Small intestine (tissue), 7 donors: ENCODE measurements around the gene PDE3A. TPM values are rescaled to one million over a fixed set of nuclear protein-coding genes. Genes with fewer than 3 reads are reported as not detected.

Experiments used
- DNase-seq, 2 donors: peaks; one replicate each; pipeline versions ENCODE4 v3.0.0 to v3.0.0-alpha.2; 2013
- FAIRE-seq: peaks from 2 replicates; lab custom pipeline; 2012; peaks lifted over from hg19 to GRCh38; lab: Jason Lieb, UNC
- H3K27ac ChIP-seq, 3 donors: one replicate each; pipeline ENCODE4 v1.5.1; 2013; ENCODE audit warnings: low read length in 2 of 3, mild to moderate bottlenecking in 2 of 3, control low read depth in 1 of 3, inconsistent platforms in 1 of 3, low read depth in 1 of 3, moderate library complexity in 1 of 3
- H3K27me3 ChIP-seq, 3 donors: one replicate each; pipeline ENCODE4 v1.6.1; 2013; ENCODE audit warnings: low read length in 3 of 3, inconsistent platforms in 1 of 3; ENCODE audit not compliant: control insufficient read depth in 3 of 3, insufficient read depth in 3 of 3
- H3K36me3 ChIP-seq, 3 donors: one replicate each; pipeline ENCODE4 v1.6.1; 2013; ENCODE audit warnings: low read length in 3 of 3, inconsistent platforms in 1 of 3, low read depth in 1 of 3, mild to moderate bottlenecking in 1 of 3, moderate library complexity in 1 of 3; ENCODE audit not compliant: control insufficient read depth in 3 of 3, insufficient read depth in 2 of 3
- H3K4me1 ChIP-seq, 3 donors: one replicate each; pipeline ENCODE4 v1.6.1; 2013; ENCODE audit warnings: low read length in 2 of 3, inconsistent platforms in 1 of 3, low read depth in 1 of 3, mild to moderate bottlenecking in 1 of 3, moderate library complexity in 1 of 3; ENCODE audit not compliant: control insufficient read depth in 3 of 3, insufficient read depth in 2 of 3
- H3K4me3 ChIP-seq, 3 donors: one replicate each; pipeline ENCODE4 v1.5.1; 2013; ENCODE audit warnings: low read length in 3 of 3, control low read depth in 1 of 3, inconsistent platforms in 1 of 3, low read depth in 1 of 3, mild to moderate bottlenecking in 1 of 3, moderate library complexity in 1 of 3
- H3K9me3 ChIP-seq, 2 donors: one replicate each; pipeline ENCODE4 v1.6.1; 2013; ENCODE audit warnings: low read depth in 1 of 2, low read length in 1 of 2; ENCODE audit not compliant: control insufficient read depth in 2 of 2, insufficient read depth in 1 of 2
- WGBS, 3 donors: extraction: QIAGEN DNeasy Blood & Tissue Kit; methylation state at CpG; one replicate each; pipeline ENCODE4 v1.1.7; 2013; 5-methylcytosine and 5-hydroxymethylcytosine counted together
- polyA plus RNA-seq, 4 donors: library from polyadenylated mRNA; stranded (reverse) in 3 of 4; unstranded in 1 of 4; fragments of 200-250 nt in 3 of 4; fragments of 120-200 nt in 1 of 4; gene quantifications; one replicate each; pipeline versions ENCODE4 v1.2.1 to v1.2.3, GENCODE V29; 2013
- donor health status: healthy with polysubstance abuse.
- donor health status: control.
- donor health status: control.
- donor health status: Bipolar disorder and iron deficiency.
- donor health status: healthy.

Gene PDE3A
- polyA plus RNA-seq, 4 donors: 2.4 to 79.4 (median 6.6) TPM

DNA sequence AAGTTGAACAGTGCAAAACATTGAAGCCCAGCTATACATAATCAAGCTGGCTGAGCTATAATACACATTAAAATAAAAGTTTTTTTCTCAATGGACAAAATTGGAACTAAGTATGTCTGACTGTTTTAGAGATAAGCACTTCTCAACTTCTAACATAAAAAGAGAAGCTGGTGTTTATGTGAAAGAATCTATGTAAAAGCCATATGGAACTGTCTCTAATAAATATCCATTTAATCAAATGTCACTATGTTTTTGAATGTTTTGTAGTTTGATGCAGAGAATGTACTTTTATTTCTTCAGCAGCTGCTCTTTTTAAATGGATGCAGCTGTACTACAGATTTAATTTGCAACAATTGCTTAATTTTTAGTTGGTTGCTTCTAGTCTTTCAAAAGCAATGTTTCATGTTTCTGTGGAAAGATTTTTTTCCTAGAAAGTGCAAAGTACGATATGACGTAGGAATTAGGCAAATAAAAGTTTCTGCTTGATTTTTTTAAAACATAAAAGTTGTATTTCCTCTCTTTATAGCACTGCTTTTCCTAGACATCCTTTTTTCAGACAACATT, 114.2 kb downstream of the PDE3A start:
- H3K27ac ChIP-seq: no peak overlapping the region
- H3K9me3 ChIP-seq: no peaks in the 10 kb centered on the region
- H3K4me3 ChIP-seq: no peak overlapping the region
- no peaks in the 10 kb centered on the region for H3K4me1 ChIP-seq
- peaks cover 0 to 5% (median 0%) of the 10 kb centered on the region in 3 donors for H3K36me3 ChIP-seq
- peak in 1 of 2 donors; percentile 50 for DNase-seq
- no peak for FAIRE-seq
- no peaks in the 10 kb centered on the region for H3K27me3 ChIP-seq
- 24 to 55% (median 52%) methylated on average over 2 of the region's 2 CpGs for WGBS, 3 donors

DNA sequence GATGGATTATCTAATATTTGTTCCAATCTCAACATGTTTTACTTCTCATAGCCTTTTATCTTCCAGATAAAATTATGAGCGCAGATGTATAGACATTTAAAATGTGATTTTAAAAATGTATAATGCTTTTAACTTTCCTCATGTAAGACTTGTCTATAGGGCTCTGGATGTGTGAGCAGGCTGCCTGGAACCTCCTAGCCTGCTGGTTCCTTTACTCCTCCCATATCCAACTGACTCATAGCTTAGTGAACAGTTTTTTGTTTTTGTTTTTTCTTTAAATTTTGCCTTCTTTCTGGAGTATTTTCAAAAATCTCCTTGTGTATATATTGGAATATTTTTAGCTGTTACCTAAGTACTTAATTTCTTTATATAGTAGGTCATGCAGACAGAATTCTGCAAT, 115.4 kb downstream of the PDE3A start:
- 81 to 88% (median 87%) methylated on average over 1 of the region's 1 CpG for WGBS, 3 donors
- peaks cover 0 to 8% (median 0%) of the 10 kb centered on the region in 3 donors for H3K36me3 ChIP-seq
- H3K27me3 ChIP-seq: no peaks in the 10 kb centered on the region
- FAIRE-seq (no peak), DNase-seq (no peak)
- no peak overlapping the region for H3K27ac ChIP-seq
- H3K4me1 ChIP-seq: no peaks in the 10 kb centered on the region
- no peaks in the 10 kb centered on the region for H3K9me3 ChIP-seq
- no peak overlapping the region for H3K4me3 ChIP-seq

DNA sequence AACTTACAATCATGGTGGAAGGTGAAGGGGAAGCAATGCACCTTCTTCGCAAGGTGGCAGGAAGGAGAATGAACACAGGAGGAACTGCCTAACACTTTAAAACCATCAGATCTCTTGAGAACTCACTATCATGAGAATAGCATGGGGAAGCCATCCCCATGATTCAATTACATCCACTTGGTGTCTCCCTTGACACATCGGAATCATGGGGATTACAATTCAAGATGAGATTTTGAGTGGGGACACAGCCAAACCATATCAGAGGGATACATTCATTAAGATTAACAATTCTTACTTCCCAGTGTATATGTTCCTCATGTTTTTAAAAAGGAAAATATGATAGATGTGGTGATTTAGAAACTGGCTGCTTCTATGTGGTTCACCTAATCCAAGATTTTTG, 117.9 kb downstream of the PDE3A start:
- FAIRE-seq (no peak), DNase-seq (no peak)
- H3K4me3 ChIP-seq: no peak overlapping the region
- 88 to 100% (median 96%) methylated on average over 2 of the region's 2 CpGs for WGBS, 3 donors
- no peaks in the 10 kb centered on the region for H3K9me3 ChIP-seq
- H3K27ac ChIP-seq: no peak overlapping the region
- no peaks in the 10 kb centered on the region for H3K27me3 ChIP-seq
- no peaks in the 10 kb centered on the region for H3K4me1 ChIP-seq
- H3K36me3 ChIP-seq: peaks cover 0 to 8% (median 0%) of the 10 kb centered on the region in 3 donors

DNA sequence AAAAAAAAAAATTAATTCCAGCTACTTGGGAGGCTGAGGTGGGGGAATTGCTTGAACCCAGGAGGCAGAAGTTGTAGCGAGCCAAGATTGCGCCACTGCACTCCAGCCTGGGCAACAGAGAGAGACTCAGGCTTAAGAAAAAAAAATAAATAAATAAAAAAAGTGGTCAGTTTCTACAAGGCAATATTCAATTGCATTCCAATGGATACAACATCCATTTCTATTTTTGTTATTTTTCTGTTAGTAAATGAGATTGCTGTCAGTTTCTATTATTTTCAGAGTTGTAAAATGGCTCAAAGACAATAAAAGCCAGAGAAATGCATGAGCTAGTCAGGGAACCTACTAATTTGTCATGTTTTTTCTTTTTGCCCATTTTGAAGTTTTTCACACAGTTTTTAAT, 119.2 kb downstream of the PDE3A start:
- H3K36me3 ChIP-seq: peaks cover 0 to 16% (median 0%) of the 10 kb centered on the region in 3 donors
- 92 to 97% (median 92%) methylated on average over 2 of the region's 2 CpGs for WGBS, 3 donors
- H3K4me3 ChIP-seq: no peak overlapping the region
- DNase-seq (no peak), FAIRE-seq (no peak)
- H3K4me1 ChIP-seq: no peaks in the 10 kb centered on the region
- no peaks in the 10 kb centered on the region for H3K9me3 ChIP-seq
- H3K27me3 ChIP-seq: no peaks in the 10 kb centered on the region
- no peak overlapping the region for H3K27ac ChIP-seq

DNA sequence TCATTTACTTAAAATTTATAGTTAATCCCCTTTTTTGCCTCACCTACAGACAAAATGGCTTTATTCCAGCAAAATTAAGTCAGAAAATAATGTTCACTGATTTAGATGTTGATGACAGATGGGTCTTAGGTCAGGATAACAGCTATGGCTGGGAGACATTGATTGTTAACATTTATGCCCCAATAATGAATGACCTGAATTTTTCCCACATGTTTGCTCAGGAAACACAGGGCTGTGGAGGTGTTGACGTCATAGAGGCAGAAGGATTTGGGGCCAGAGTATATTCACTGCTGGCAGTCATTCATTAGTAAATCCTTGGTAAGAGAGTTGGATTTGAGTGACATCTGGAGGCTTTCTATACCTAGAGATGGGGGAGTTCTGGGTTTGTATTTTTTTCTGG, 121.3 kb downstream of the PDE3A start:
- H3K36me3 ChIP-seq: peaks cover 0 to 13% (median 0%) of the 10 kb centered on the region in 3 donors
- no peak overlapping the region for H3K4me3 ChIP-seq
- 67 to 81% (median 68%) methylated on average over 1 of the region's 1 CpG for WGBS, 3 donors
- no peaks in the 10 kb centered on the region for H3K27me3 ChIP-seq
- H3K9me3 ChIP-seq: no peaks in the 10 kb centered on the region
- no peak for DNase-seq
- no peak for FAIRE-seq
- no peak overlapping the region for H3K27ac ChIP-seq
- no peaks in the 10 kb centered on the region for H3K4me1 ChIP-seq

DNA sequence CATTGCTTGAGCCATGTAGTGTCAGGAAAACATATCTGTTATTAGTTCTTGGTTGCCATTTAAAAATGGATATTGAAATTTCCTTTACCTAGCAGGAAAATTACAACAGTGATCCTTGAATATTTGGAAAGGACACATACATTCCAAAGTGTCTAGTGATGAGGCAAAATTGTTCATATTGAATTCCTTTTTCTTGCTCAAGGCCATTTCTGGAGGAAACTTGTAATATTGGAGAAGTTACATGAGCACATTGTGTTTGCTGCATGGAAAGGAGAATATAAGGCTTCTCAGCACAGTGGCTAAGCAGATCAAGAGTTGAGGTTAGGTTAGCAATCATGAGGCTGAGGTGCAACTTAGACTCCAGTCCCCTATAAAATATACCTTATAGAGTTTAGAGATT, 121.9 kb downstream of the PDE3A start:
- no peak for FAIRE-seq
- no peaks in the 10 kb centered on the region for H3K9me3 ChIP-seq
- no peak overlapping the region for H3K27ac ChIP-seq
- H3K36me3 ChIP-seq: peaks cover 0 to 13% (median 0%) of the 10 kb centered on the region in 3 donors
- no peaks in the 10 kb centered on the region for H3K27me3 ChIP-seq
- no peaks in the 10 kb centered on the region for H3K4me1 ChIP-seq
- H3K4me3 ChIP-seq: no peak overlapping the region
- DNase-seq: no peak

DNA sequence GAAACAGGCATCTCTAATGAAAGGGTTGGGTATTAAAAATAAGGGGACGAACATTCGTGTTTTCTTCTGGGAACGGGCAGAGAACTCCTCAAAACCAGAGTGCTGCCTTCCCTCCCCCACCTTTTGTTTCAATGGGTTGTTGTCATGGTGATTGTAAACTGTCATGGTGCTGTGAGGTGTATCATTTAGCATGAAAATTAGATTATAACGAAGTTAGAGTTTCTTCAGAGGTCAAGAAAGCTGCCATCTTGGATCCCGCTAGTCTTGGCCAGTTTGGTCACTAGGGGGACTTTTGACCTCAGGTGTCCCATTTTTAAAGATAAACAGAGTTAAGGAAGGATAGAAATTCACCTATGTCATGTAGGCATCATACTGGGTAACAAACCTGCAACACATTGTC, 123.0 kb downstream of the PDE3A start:
- no peak overlapping the region for H3K4me3 ChIP-seq
- FAIRE-seq: no peak
- no peaks in the 10 kb centered on the region for H3K27me3 ChIP-seq
- H3K4me1 ChIP-seq: no peaks in the 10 kb centered on the region
- no peak for DNase-seq
- 71 to 79% (median 77%) methylated on average over 5 of the region's 5 CpGs for WGBS, 3 donors
- H3K9me3 ChIP-seq: no peaks in the 10 kb centered on the region
- peaks cover 0 to 13% (median 0%) of the 10 kb centered on the region in 3 donors for H3K36me3 ChIP-seq
- no peak overlapping the region for H3K27ac ChIP-seq

DNA sequence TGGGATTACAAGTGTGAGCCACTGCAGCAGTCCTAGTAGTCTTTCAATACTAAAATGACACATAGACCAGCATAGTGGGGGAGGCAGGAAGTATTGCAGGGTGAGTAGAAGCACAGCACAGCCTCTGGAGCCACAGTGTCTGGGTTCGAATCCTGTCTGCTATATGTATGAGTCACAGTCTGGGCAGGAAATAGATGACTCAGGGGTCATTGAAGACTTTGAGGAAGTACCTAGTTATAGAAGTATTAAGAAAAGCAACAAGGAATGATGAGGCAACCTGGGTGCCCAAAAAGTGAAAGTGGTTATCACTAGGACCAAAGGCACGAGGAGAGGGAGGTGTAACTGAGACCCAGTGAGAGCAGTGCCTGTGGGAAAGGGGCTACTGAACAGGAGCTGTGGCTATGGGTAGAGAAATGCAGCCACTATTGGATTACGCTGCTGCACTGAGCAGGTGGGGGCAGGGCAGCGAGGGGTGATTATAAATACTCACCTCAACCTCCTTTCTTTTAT, 124.0 kb downstream of the PDE3A start:
- Histone ChIP-seq H3K4me3 (no peak overlapping the region), H3K36me3 (peaks cover 0 to 11% (median 0%) of the 10 kb centered on the region in 3 donors), H3K27ac (no peak overlapping the region), H3K27me3 (no peaks in the 10 kb centered on the region), H3K4me1 (no peaks in the 10 kb centered on the region), H3K9me3 (no peaks in the 10 kb centered on the region)
- DNase-seq (peak in 1 of 2 donors; percentile 39), FAIRE-seq (no peak)
- 67 to 74% (median 73%) methylated on average over 4 of the region's 4 CpGs for WGBS, 3 donors

DNA sequence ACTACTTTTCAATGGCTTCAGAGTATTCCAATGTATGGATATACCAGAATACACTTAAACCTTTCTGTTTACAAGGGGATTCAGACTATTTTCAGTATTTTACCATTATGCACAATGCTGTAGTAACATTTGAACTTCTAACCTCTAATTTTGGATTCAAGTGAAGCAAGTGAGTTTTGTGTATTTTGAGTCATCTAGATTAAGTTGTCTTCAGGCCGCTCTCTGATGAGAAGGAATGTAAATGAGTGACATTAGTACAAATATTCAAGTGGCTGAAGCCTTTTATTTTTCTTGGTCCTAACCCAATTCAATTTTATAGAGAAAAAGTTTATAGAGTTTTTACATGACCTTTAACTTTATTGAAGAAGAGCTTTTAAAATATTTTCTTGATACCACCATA, 125.6 kb downstream of the PDE3A start:
- Histone ChIP-seq H3K4me1 (no peaks in the 10 kb centered on the region), H3K36me3 (peaks cover 0 to 7% (median 0%) of the 10 kb centered on the region in 3 donors), H3K27me3 (no peaks in the 10 kb centered on the region), H3K4me3 (no peak overlapping the region), H3K9me3 (no peaks in the 10 kb centered on the region), H3K27ac (no peak overlapping the region)
- WGBS, 3 donors: 69 to 84% (median 78%) methylated on average over 1 of the region's 1 CpG
- DNase-seq (no peak), FAIRE-seq (no peak)
